GM20000 (cell line): ENCODE results near the gene TBC1D21.

Experiments used
- DNase-seq: peaks from one replicate; pipeline ENCODE4 v3.0.0; 2012; ENCODE audit warnings: low spot score
- TF ChIP-seq, protein P1 (sequence below): IDR thresholded peaks from 2 replicates; pipeline ENCODE4 v1.5.1; 2012; ENCODE audit warnings: mild to moderate bottlenecking, control low read depth; ENCODE audit errors: extremely low read depth, missing control alignments

The TBC1D21 gene

GRCh38 chr15:73927476-73928240 is 54.3 kb downstream of the TBC1D21 start:
- DNase-seq = peak; percentile 80
- TF ChIP-seq, protein P1, sequence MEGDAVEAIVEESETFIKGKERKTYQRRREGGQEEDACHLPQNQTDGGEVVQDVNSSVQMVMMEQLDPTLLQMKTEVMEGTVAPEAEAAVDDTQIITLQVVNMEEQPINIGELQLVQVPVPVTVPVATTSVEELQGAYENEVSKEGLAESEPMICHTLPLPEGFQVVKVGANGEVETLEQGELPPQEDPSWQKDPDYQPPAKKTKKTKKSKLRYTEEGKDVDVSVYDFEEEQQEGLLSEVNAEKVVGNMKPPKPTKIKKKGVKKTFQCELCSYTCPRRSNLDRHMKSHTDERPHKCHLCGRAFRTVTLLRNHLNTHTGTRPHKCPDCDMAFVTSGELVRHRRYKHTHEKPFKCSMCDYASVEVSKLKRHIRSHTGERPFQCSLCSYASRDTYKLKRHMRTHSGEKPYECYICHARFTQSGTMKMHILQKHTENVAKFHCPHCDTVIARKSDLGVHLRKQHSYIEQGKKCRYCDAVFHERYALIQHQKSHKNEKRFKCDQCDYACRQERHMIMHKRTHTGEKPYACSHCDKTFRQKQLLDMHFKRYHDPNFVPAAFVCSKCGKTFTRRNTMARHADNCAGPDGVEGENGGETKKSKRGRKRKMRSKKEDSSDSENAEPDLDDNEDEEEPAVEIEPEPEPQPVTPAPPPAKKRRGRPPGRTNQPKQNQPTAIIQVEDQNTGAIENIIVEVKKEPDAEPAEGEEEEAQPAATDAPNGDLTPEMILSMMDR = peak; percentile 20

GRCh38 chr15:73928241-73928579 is 54.8 kb downstream of the TBC1D21 start:
- TF ChIP-seq, protein P1 = no peak
- DNase-seq = no peak

GRCh38 chr15:73928971-73929627 is 55.7 kb downstream of the TBC1D21 start:
- DNase-seq = no peak
- TF ChIP-seq, protein P1 = no peak

- DNase-seq = no peak
- TF ChIP-seq, protein P1 = no peak
Observed at GRCh38 chr15:73930371-73930770, 57.0 kb downstream of the TBC1D21 start.

DNA sequence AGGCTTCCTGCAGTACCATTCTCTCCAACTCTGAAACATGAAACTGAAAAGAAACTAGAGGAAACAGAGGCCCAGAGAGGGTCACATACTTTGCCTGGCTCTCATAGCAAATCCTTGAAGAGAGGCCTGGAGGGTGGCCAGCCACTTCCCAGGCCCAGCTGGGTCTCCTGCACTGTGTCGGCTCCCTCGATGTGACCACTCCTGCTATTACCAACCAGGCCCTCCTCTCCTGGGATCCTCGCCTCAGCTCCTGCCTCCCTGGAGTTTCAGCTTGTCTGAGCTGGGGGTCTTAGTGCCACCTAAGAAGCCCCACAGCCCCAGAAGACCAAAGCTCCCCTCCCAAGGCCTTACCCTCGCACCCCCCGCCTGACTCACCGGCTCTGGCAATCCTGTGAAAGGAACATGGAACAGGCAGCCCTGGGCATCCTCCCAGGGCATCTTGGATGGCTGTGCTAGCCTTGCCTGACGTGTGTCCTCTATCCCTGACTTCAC is 57.5 kb downstream of the TBC1D21 start:
- no peak for DNase-seq
- TF ChIP-seq, protein P1 = no peak

DNA sequence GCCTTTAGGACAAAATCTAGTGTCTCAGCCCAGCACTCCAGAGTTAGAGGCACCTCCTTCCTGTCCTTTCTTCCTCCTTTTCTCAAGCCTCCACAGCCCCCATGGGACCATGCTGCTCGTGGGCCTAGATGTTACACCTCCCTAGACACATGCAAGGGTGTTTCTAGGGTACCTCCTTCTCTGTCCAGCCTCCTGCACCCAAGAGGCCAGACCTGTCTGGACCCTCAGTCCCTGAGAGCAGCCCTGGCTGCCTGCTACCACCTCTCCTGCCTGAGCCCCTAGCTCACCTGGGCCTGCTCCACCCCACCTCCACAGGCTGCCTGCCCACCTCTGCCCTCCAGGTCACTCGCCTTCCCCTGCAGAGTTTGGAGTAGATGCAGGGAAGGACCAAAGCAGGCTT is 58.1 kb downstream of the TBC1D21 start:
- no peak for DNase-seq
- TF ChIP-seq, protein P1 = no peak
